Measurements from ENCODE around the gene HLTF.

DNA sequence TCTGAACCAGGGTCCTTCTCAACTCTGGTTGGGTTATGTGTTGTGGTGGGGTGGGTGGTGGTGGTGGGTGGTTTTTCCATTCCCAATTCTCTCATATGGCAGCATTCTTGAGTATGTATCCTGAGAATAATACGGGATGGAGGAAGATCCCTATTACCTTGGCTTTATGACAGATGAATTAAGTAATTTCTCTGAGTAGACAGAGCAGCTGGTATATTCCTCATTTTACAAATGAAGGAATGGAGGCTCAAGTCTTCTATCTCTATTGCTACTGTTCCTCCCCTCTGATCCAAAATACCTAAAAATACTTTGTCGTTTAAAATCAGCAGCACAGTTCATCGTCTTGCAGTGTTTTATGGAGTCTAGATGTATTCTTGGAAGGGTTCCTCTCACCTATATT lies 84.6 kb downstream of the HLTF start:
- TF ChIP-seq POLR2A (IDR thresholded peaks at IDR 0.05) (no peak), CTCF (IDR thresholded peaks at IDR 0.05) (no peak)

Measured in body of pancreas (tissue), 4 donors.